Ishikawa (cell line): ENCODE results near the gene HTRA3.

ENCODE experiments used
- CEBPB ChIP-seq: IDR thresholded peaks from 2 replicates; pipeline ENCODE4 v1.6.1; 2012
- RAD21 ChIP-seq: IDR thresholded peaks from 2 replicates; pipeline ENCODE4 v1.6.1; 2012; ENCODE audit warnings: low read depth
- TCF12 ChIP-seq: IDR thresholded peaks from 2 replicates; pipeline ENCODE4 v1.6.1; 2012; ENCODE audit warnings: low read depth
- ZBTB7A ChIP-seq: IDR thresholded peaks from 2 replicates; pipeline ENCODE4 v1.6.1; 2012; ENCODE audit warnings: low read depth
- TF ChIP-seq, protein P1 (sequence below): IDR thresholded peaks from 2 replicates; pipeline ENCODE4 v1.6.1; 2012; ENCODE audit warnings: low read depth, mild to moderate bottlenecking
- TF ChIP-seq, protein P2 (sequence below): IDR thresholded peaks from 2 replicates; pipeline ENCODE4 v1.6.1; 2012

DNA sequence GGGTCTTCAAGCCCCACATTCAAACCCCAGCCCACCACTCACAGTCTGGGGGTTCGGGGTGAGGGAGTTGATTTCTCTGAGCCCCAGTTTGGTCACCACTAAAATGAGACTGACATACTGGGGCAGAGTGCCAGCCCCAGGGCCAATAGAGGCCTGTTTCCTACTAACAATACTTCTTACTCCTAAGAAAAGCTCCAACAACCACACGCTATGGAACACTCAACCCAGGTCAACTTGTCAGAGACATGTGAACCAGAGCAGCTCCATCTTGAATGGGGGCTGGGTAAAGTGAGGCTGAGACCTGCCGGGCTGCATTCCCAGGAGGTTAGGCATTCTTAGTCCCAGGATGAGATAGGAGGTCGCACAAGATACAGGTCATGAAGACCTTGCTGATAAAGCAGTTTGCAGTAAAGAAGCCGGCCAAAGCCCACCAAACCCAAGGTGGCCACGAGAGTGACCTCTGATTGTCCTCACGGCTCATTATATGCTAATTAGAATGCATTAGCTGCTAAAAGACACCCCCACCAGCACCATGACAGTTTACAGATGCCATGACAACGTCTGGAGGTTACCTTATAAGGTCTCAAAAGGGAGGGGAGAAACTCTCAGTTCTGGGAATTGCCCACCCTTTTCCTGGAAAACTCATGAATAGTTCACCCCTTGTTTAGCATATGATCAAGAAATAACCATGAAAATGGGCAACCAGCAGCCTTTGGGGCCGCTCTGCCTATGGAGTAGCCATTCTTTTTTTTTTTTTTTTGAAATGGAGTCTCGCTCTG is 26.6 kb upstream of the HTRA3 start:
- TF ChIP-seq, protein P1, sequence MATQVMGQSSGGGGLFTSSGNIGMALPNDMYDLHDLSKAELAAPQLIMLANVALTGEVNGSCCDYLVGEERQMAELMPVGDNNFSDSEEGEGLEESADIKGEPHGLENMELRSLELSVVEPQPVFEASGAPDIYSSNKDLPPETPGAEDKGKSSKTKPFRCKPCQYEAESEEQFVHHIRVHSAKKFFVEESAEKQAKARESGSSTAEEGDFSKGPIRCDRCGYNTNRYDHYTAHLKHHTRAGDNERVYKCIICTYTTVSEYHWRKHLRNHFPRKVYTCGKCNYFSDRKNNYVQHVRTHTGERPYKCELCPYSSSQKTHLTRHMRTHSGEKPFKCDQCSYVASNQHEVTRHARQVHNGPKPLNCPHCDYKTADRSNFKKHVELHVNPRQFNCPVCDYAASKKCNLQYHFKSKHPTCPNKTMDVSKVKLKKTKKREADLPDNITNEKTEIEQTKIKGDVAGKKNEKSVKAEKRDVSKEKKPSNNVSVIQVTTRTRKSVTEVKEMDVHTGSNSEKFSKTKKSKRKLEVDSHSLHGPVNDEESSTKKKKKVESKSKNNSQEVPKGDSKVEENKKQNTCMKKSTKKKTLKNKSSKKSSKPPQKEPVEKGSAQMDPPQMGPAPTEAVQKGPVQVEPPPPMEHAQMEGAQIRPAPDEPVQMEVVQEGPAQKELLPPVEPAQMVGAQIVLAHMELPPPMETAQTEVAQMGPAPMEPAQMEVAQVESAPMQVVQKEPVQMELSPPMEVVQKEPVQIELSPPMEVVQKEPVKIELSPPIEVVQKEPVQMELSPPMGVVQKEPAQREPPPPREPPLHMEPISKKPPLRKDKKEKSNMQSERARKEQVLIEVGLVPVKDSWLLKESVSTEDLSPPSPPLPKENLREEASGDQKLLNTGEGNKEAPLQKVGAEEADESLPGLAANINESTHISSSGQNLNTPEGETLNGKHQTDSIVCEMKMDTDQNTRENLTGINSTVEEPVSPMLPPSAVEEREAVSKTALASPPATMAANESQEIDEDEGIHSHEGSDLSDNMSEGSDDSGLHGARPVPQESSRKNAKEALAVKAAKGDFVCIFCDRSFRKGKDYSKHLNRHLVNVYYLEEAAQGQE, result no peak
- TF ChIP-seq, protein P2, sequence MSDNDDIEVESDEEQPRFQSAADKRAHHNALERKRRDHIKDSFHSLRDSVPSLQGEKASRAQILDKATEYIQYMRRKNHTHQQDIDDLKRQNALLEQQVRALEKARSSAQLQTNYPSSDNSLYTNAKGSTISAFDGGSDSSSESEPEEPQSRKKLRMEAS, result no peak
- no peak for TF ChIP-seq CEBPB
- no peak for TF ChIP-seq RAD21
- TF ChIP-seq TCF12, result no peak
- no peak; the same call in 1 of the 2 replicates for TF ChIP-seq ZBTB7A
